Retina (tissue), 1 donor: ENCODE results near the gene SV2C.

ENCODE experiments used
- DNase-seq: peaks from one replicate; pipeline ENCODE4 v3.0.0-alpha.2; 2016

Gene SV2C

GRCh38 chr5:76388791-76389512 lies 305.8 kb downstream of the SV2C start:
- DNase-seq: no peak

- no peak for DNase-seq
Measured at GRCh38 chr5:76389513-76390154, 306.5 kb downstream of the SV2C start.

GRCh38 chr5:76391014-76391413 lies 307.8 kb downstream of the SV2C start:
- no peak for DNase-seq

- DNase-seq: no peak
Measured at GRCh38 chr5:76393035-76393680, 310.0 kb downstream of the SV2C start.

- DNase-seq: no peak
Measured at GRCh38 chr5:76397200-76397599, 314.0 kb downstream of the SV2C start.

- no peak for DNase-seq
Measured at GRCh38 chr5:76399268-76399667, 316.1 kb downstream of the SV2C start.

- DNase-seq: no peak
Measured at GRCh38 chr5:76400466-76400865, 317.3 kb downstream of the SV2C start.

- DNase-seq: no peak
Measured at GRCh38 chr5:76401801-76402250, 318.6 kb downstream of the SV2C start.

GRCh38 chr5:76402251-76402885 lies 319.2 kb downstream of the SV2C start:
- peak; percentile 52 for DNase-seq

GRCh38 chr5:76402886-76403765 lies 319.9 kb downstream of the SV2C start, which contains the start of gene IQGAP2:
TSS of gene IQGAP2 (plus strand) at chr5:76403285. CDS start at chr5:76403546, 261 bp downstream.
- peak; percentile 94 for DNase-seq
